Breast epithelium (tissue), 4 donors: Measurements from ENCODE around the gene SLC25A21. TPM values are rescaled to one million over a fixed set of nuclear protein-coding genes. Genes with fewer than 3 reads are reported as not detected.

Experiments
- DNase-seq, 2 donors: peaks; one replicate each; pipeline ENCODE4 v3.0.0-alpha.2; 2019; ENCODE audit warnings: low spot score in 2 of 2
- H3K27ac ChIP-seq, 2 donors: fragments of 200-600 bp; sonication (generic) in 1 of 2; one replicate each; pipeline ENCODE4 v1.5.1; 2016 to 2019; ENCODE audit warnings: mild to moderate bottlenecking in 1 of 2
- H3K27me3 ChIP-seq, 2 donors: fragments of 200-600 bp; sonication (generic) in 1 of 2; one replicate each; pipeline versions ENCODE4 v1.5.1 to v1.6.0; 2017 to 2019; ENCODE audit warnings: control low read depth in 1 of 2, mild to moderate bottlenecking in 1 of 2
- H3K36me3 ChIP-seq: fragments of 200-600 bp; one replicate; pipeline ENCODE4 v1.5.1; 2019
- H3K4me1 ChIP-seq, 2 donors: fragments of 200-600 bp; sonication (generic); one replicate each; pipeline ENCODE4 v1.5.1; 2016 to 2019; ENCODE audit warnings: control low read depth in 1 of 2
- H3K4me3 ChIP-seq, 3 donors: fragments of 200-600 bp; sonication (generic); 1 replicate in 2 of 3; 2 replicates in 1 of 3; pipeline ENCODE4 v1.5.1; 2016 to 2019; ENCODE audit warnings: mild to moderate bottlenecking in 3 of 3, moderate library complexity in 2 of 3
- H3K9me3 ChIP-seq, 2 donors: fragments of 200-600 bp; sonication (generic) in 1 of 2; one replicate each; pipeline ENCODE4 v1.5.1; 2016 to 2019; ENCODE audit warnings: control low read depth in 1 of 2
- POLR2A ChIP-seq: fragments of 450-650 bp; IDR thresholded peaks from one replicate; pipeline ENCODE4 v1.6.1; 2016; ENCODE audit warnings: antibody characterized with exemption, mild to moderate bottlenecking, moderate library complexity
- POLR2AphosphoS5 ChIP-seq, 3 donors: sonication (generic); formaldehyde crosslinking; IDR thresholded peaks; one replicate each; pipeline ENCODE4 v1.6.1; 2017; ENCODE audit warnings: antibody characterized with exemption in 3 of 3
- intact Hi-C: fragments of 100-400 bp; cut with DNase I; formaldehyde crosslinking; loops from one replicate; pipeline ENCODE4 v1.15.1; 2023; ENCODE audit warnings: low total_unique reads
- total RNA-seq, 3 donors: library from RNA; depleted of rRNA; stranded (reverse); fragments of >200 nt; gene quantifications; one replicate each; pipeline ENCODE4 v1.1.0, GENCODE V29; 2016
- TF ChIP-seq, protein P1 (sequence below), 3 donors: fragments of 450-650 bp; IDR thresholded peaks; one replicate each; pipeline ENCODE4 v1.5.1; 2016 to 2017; ENCODE audit warnings: antibody characterized with exemption in 3 of 3, mild to moderate bottlenecking in 3 of 3, moderate library complexity in 3 of 3

The SLC25A21 gene
- total RNA-seq, 3 donors from 2014 or later: 0.66 to 2.3 (median 1.6) TPM

- TF ChIP-seq, protein P1, sequence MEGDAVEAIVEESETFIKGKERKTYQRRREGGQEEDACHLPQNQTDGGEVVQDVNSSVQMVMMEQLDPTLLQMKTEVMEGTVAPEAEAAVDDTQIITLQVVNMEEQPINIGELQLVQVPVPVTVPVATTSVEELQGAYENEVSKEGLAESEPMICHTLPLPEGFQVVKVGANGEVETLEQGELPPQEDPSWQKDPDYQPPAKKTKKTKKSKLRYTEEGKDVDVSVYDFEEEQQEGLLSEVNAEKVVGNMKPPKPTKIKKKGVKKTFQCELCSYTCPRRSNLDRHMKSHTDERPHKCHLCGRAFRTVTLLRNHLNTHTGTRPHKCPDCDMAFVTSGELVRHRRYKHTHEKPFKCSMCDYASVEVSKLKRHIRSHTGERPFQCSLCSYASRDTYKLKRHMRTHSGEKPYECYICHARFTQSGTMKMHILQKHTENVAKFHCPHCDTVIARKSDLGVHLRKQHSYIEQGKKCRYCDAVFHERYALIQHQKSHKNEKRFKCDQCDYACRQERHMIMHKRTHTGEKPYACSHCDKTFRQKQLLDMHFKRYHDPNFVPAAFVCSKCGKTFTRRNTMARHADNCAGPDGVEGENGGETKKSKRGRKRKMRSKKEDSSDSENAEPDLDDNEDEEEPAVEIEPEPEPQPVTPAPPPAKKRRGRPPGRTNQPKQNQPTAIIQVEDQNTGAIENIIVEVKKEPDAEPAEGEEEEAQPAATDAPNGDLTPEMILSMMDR (IDR thresholded peaks at IDR 0.05): no peak
- TF ChIP-seq POLR2AphosphoS5 (IDR thresholded peaks at IDR 0.05) (no peak), POLR2A (no peak)
- no peak overlapping the region for H3K4me3 ChIP-seq
- intact Hi-C loops: no loop called here
- no peak for DNase-seq
- no peaks in the 10 kb centered on the region for H3K9me3 ChIP-seq
- H3K27me3 ChIP-seq: peaks cover 10 to 94% of the 10 kb centered on the region in 2 donors
- no peak overlapping the region for H3K27ac ChIP-seq
- peaks cover 0 to 6% of the 10 kb centered on the region in 2 donors for H3K4me1 ChIP-seq
- no peaks in the 10 kb centered on the region for H3K36me3 ChIP-seq
These were observed 522.3 kb downstream of the SLC25A21 start for GRCh38 chr14:36649872-36650650.

DNA sequence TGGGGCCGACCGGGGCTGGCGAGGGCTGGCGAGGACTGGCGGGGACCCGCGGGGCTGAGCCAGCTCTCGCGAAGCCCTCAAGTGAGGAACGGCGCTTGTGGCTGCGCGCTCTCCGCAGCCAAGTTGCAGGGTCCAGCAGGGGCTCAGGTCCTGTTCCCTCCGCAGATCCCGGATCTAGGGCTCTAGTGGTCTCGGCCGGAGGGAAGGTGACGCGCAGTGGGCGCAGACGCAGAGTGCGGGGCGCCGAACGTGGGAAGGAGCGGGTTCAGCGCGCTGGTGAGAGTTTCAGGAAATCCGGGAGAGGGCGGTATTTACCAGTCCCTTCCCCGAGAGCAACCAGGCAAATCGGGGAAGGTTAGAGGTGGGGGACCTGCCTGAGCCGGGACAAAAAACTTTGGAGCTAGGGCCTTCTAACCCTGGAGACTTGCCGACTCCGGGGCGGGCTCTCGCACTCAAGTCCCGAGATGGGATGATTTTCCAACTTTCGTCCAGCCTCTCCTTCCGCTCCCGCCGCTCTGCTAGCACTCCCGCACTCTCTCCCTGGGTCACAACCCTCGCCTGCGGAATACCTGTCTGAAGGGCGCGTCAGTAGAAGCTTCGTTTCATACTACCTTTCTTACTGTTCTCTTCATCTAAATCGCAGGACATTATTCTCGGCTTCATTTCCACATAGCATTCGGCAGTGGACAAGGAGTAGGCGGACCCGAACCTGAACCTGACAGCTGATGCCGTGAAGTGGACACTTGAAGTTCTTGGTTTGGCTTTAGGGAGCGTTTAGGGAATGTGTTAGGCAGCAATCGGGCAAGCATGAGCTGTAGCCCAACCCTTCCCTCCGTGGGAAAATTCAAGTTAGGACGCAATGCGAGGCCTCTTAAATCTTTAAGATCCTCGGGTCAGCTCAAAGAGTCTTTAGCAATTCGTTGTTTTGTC lies 524.3 kb downstream of the SLC25A21 start:
- no peak for TF ChIP-seq POLR2AphosphoS5 (IDR thresholded peaks at IDR 0.05)
- TF ChIP-seq, protein P1 (IDR thresholded peaks at IDR 0.05): peak in 2 of 3 donors; percentile 27 to 43
- no peak for TF ChIP-seq POLR2A
- DNase-seq: no peak
- Histone ChIP-seq H3K4me3 (peak overlapping the region; percentile 29 to 64 (median 45)), H3K27me3 (peaks cover 7 to 77% of the 10 kb centered on the region in 2 donors), H3K27ac (no peak overlapping the region), H3K9me3 (no peaks in the 10 kb centered on the region), H3K36me3 (no peaks in the 10 kb centered on the region), H3K4me1 (peaks cover 0 to 6% of the 10 kb centered on the region in 2 donors)
- intact Hi-C loops: no loop called here

DNA sequence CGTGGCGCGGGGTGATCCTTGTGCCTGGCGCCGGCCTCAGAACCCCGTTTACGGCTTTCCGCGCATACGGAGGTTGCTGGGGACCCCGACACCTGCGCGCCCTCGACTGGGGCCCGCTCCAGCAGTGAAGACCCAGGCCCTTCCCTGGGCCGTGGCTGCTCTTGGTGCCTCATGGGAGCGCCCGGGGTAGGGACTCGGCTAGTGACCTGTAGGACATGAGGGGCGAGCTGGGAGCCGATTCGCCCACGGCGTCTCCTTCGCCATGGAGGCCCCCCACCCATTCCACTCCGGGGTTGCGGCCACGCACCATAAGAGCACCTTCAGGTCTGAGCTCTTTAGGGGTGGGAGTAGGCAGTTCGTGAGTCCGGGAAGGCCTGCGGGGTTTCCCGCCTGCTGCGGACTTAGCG lies 525.0 kb downstream of the SLC25A21 start:
- TF ChIP-seq, protein P1 (IDR thresholded peaks at IDR 0.05): no peak
- no peak for TF ChIP-seq POLR2AphosphoS5 (IDR thresholded peaks at IDR 0.05)
- no peak for TF ChIP-seq POLR2A
- Histone ChIP-seq H3K27me3 (peaks cover 7 to 77% of the 10 kb centered on the region in 2 donors), H3K36me3 (no peaks in the 10 kb centered on the region), H3K4me3 (peak overlapping the region; percentile 29 to 64 (median 45)), H3K4me1 (peaks cover 0 to 6% of the 10 kb centered on the region in 2 donors), H3K9me3 (no peaks in the 10 kb centered on the region), H3K27ac (no peak overlapping the region)
- intact Hi-C loops: no loop called here
- DNase-seq: no peak

GRCh38 chr14:36646664-36647416 lies 525.6 kb downstream of the SLC25A21 start:
- intact Hi-C loops: no loop called here
- Histone ChIP-seq H3K4me1 (peaks cover 0 to 6% of the 10 kb centered on the region in 2 donors), H3K9me3 (no peaks in the 10 kb centered on the region), H3K36me3 (no peaks in the 10 kb centered on the region), H3K4me3 (peak overlapping the region; percentile 29 to 64 (median 45)), H3K27me3 (peaks cover 7 to 72% of the 10 kb centered on the region in 2 donors), H3K27ac (no peak overlapping the region)
- TF ChIP-seq, protein P1 (IDR thresholded peaks at IDR 0.05): no peak
- TF ChIP-seq POLR2A (no peak), POLR2AphosphoS5 (IDR thresholded peaks at IDR 0.05) (no peak)
- no peak for DNase-seq
